K562 (cell line): ENCODE results near the gene OR10A2. TPM values are rescaled to one million over a fixed set of nuclear protein-coding genes. Genes with fewer than 3 reads are reported as not detected.

Experiments
- ATAC-seq: fragments of 200-7000 bp; cut with Tn5 transposase; 3 replicates; pipeline ENCODE4 v1.9.1; 2020; ENCODE audit warnings: moderate library complexity
- BruUV-seq: library from RNA; stranded (reverse); fragments of 400-500 nt; replicated peaks from 2 replicates; lab custom pipeline; 2021; lab: Mats Ljungman, UMichigan
- CTCF ChIA-PET: fragments of 300-600 bp; formaldehyde crosslinking; extraction: SDS; loops from one replicate; lab custom pipeline; 2021; ENCODE audit warnings: low intra/inter-chr PET ratio; lab: Yijun Ruan, JAX
- POLR2A ChIA-PET: fragments of 300-600, 350-650 bp; sonication (Branson Sonifier 250); formaldehyde crosslinking; extraction: SDS; loops from one replicate; lab custom pipeline; 2021; ENCODE audit warnings: antibody characterized with exemption, inconsistent platforms; lab: Yijun Ruan, JAX
- DNase-seq, 4 experiments: peaks; one replicate each; pipeline versions ENCODE4 v3.0.0 to v3.0.0-alpha.2; 2011 to 2018; ENCODE audit warnings: low spot score in 3 of 4, mixed read lengths in 3 of 4; ENCODE audit errors: extremely low read depth in 1 of 4
- FAIRE-seq: peaks from 2 replicates; lab custom pipeline; 2011; peaks lifted over from hg19 to GRCh38; lab: Jason Lieb, UNC
- H2AFZ ChIP-seq: 2 replicates; pipeline ENCODE4 v1.6.0; 2011; ENCODE audit warnings: low read depth, low read length, control low read depth, inconsistent platforms
- H3K27ac ChIP-seq: fragments of 200-600 bp; 3 replicates; pipeline ENCODE4 v1.8.0; 2011; ENCODE audit warnings: low read depth, mild to moderate bottlenecking, control low read depth, inconsistent platforms, low read length, moderate library complexity, mixed read lengths; ENCODE audit errors: extremely low read depth
- H3K27me3 ChIP-seq, 2 experiments: fragments of 300-600 bp in 1 of 2; 2 replicates in 1 of 2; 3 replicates in 1 of 2; pipeline versions ENCODE4 v1.6.0 to v1.8.0; 2011; ENCODE audit warnings: inconsistent platforms in 2 of 2, low read length in 2 of 2, mild to moderate bottlenecking in 1 of 2, mixed read lengths in 1 of 2, moderate library complexity in 1 of 2; ENCODE audit not compliant: control insufficient read depth in 2 of 2, insufficient read depth in 2 of 2
- H3K36me3 ChIP-seq: fragments of 300-600 bp; 3 replicates; pipeline ENCODE4 v1.8.0; 2011; ENCODE audit warnings: mild to moderate bottlenecking, low read length, inconsistent platforms; ENCODE audit not compliant: control insufficient read depth, insufficient read depth
- H3K4me1 ChIP-seq, 2 experiments: fragments of 200-600 bp in 1 of 2; replicated peaks in 1 of 2; 2 replicates in 1 of 2; 3 replicates in 1 of 2; pipeline versions ENCODE4 v1.5.1 to v1.8.0; 2011; ENCODE audit warnings: inconsistent platforms in 2 of 2, low read length in 2 of 2, mild to moderate bottlenecking in 1 of 2, mixed read lengths in 1 of 2, moderate library complexity in 1 of 2; ENCODE audit not compliant: control insufficient read depth in 2 of 2, insufficient read depth in 2 of 2
- H3K4me2 ChIP-seq: 2 replicates; pipeline ENCODE4 v1.6.1; 2011; ENCODE audit warnings: low read length, control low read depth, inconsistent platforms, mixed read lengths; ENCODE audit not compliant: insufficient read depth
- H3K4me3 ChIP-seq: fragments of 200-600 bp; sonication (generic), shearing (Covaris generic); 2 replicates; pipeline ENCODE4 v1.5.1; 2016; ENCODE audit warnings: control low read depth, inconsistent platforms
- H3K79me2 ChIP-seq: fragments of 200-600 bp; 3 replicates; pipeline ENCODE4 v1.8.0; 2011; ENCODE audit warnings: low read length, inconsistent platforms; ENCODE audit not compliant: control insufficient read depth, insufficient read depth
- H3K9ac ChIP-seq, 2 experiments: 2 replicates each; pipeline versions ENCODE4 v1.6.0 to v1.6.1; 2011; ENCODE audit warnings: low read depth in 2 of 2, low read length in 2 of 2, control low read depth in 1 of 2, inconsistent platforms in 1 of 2, mild to moderate bottlenecking in 1 of 2, mixed read lengths in 1 of 2; ENCODE audit not compliant: insufficient read depth in 1 of 2
- H3K9me1 ChIP-seq: one replicate; pipeline ENCODE4 v1.6.0; 2011; ENCODE audit warnings: inconsistent platforms, mild to moderate bottlenecking, low read length, moderate library complexity; ENCODE audit not compliant: control insufficient read depth, insufficient read depth
- H3K9me3 ChIP-seq: replicated peaks from 2 replicates; pipeline ENCODE4 v1.5.1; 2011; ENCODE audit warnings: low read depth, low read length, inconsistent platforms; ENCODE audit not compliant: control insufficient read depth, insufficient read depth
- H4K20me1 ChIP-seq: replicated peaks from 2 replicates; pipeline ENCODE4 v1.6.1; 2011; ENCODE audit warnings: low read length, inconsistent platforms, mixed read lengths; ENCODE audit not compliant: control insufficient read depth, insufficient read depth
- EWSR1 ChIP-seq: fragments of 450-650 bp; IDR thresholded peaks from 2 replicates; pipeline ENCODE4 v1.6.1; 2018; ENCODE audit warnings: borderline replicate concordance, mild to moderate bottlenecking, low read depth, moderate library complexity; ENCODE audit not compliant: partially characterized antibody
- KAT7 ChIP-seq: sonication (generic); formaldehyde crosslinking; IDR thresholded peaks from 2 replicates; pipeline ENCODE4 v1.8.0; 2022; ENCODE audit warnings: missing genetic modification reagents, mild to moderate bottlenecking, borderline replicate concordance
- NFYB ChIP-seq: IDR thresholded peaks from 2 replicates; pipeline ENCODE4 v1.6.1; 2011; ENCODE audit warnings: mild to moderate bottlenecking, moderate library complexity; ENCODE audit not compliant: insufficient read length; ENCODE audit errors: extremely low read depth
- SAFB ChIP-seq: fragments of 200-400 bp; formaldehyde crosslinking; IDR thresholded peaks from 2 replicates; pipeline ENCODE4 v1.6.1; 2017; ENCODE audit warnings: low read depth, low read length, borderline replicate concordance
- XRCC4 ChIP-seq: IDR thresholded peaks from one replicate; pipeline ENCODE4 v1.6.1; 2011; ENCODE audit not compliant: insufficient read depth, insufficient read length; ENCODE audit errors: extremely low read depth
- ZBTB12 ChIP-seq: fragments of 250-450 bp; sonication (Bioruptor Pico); IDR thresholded peaks from 2 replicates; pipeline ENCODE4 v1.4.0; 2020
- WGBS: fragments of 100-300 bp; shearing (Covaris generic); methylation state at CpG from one replicate; pipeline ENCODE4 v1.1.6; 2016; ENCODE audit warnings: low coverage, mixed read lengths; ENCODE audit not compliant: insufficient coverage; ENCODE audit errors: missing lambda C conversion rate; 5-methylcytosine and 5-hydroxymethylcytosine counted together
- in situ Hi-C: fragments of 300-500 bp; cut with MboI; formaldehyde crosslinking; loops from 4 replicates; pipeline ENCODE4 v1.15.0; 2018; ENCODE audit warnings: inconsistent platforms, mixed read lengths
- intact Hi-C: fragments of 100-400 bp; cut with micrococcal nuclease; formaldehyde crosslinking; loops from 2 replicates; pipeline ENCODE4 v1.14.2; 2022
- polyA plus RNA-seq, 8 experiments: library from polyadenylated mRNA; depleted of rRNA in 4 of 8; stranded (reverse) in 5 of 8; unstranded in 3 of 8; fragments of >200 nt; fragmentation: Nextera tagmentation in 2 of 8; fragmentation: Illumina TruSeq in 1 of 8; extraction: Ambion mirVana in 2 of 8; extraction: Trizol in 1 of 8; gene quantifications; 2 replicates each; pipeline versions ENCODE4 v1.2.1 to v1.2.3, GENCODE V29; 2011 to 2014; ENCODE audit warnings: inconsistent platforms in 1 of 8, missing spikeins in 1 of 8
- total RNA-seq, 7 experiments: library from RNA; depleted of rRNA in 6 of 7; stranded (reverse); fragments of >200 nt in 6 of 7; fragmentation: Illumina TruSeq in 2 of 7; extraction: Trizol in 2 of 7; gene quantifications; 2 replicates each; pipeline versions ENCODE4 v1.2.1 to v1.2.3, GENCODE V29; 2011 to 2021; ENCODE audit warnings: low replicate concordance in 1 of 7
- TF ChIP-seq, protein P1 (sequence below): fragments of 450-650 bp; formaldehyde crosslinking; conservative IDR thresholded peaks from 2 replicates; pipeline ENCODE4 v1.4.0; 2022; ENCODE audit warnings: mild to moderate bottlenecking, missing genetic modification characterization

Gene OR10A2
- total and polyA plus RNA-seq, 9 of the 15 experiments (the other 6 are each of a cell fraction or from before 2014, with no cell fraction given), result 0.10 TPM; not detected in 8

- Histone ChIP-seq H3K4me2 (no peak within 1 kb of the TSS), H3K27me3 (no peaks in the 10 kb centered on the region), H3K4me3 (no peak within 1 kb of the TSS), H3K4me1 (no peaks in the 10 kb centered on the region), H3K9me1 (no peaks in the 10 kb centered on the region), H2AFZ (no peak within 1 kb of the TSS), H3K9me3 (no peaks in the 10 kb centered on the region), H3K36me3 (no peaks in the 10 kb centered on the region), H3K79me2 (no peaks in the 10 kb centered on the region), H4K20me1 (no peaks in the 10 kb centered on the region), H3K27ac (no peak within 1 kb of the TSS), H3K9ac (no peak within 1 kb of the TSS)
- in situ Hi-C loops, result no loop called here
- POLR2A ChIA-PET, result no interaction called here
- BruUV-seq, result no TSS peak
- FAIRE-seq (no peak), ATAC-seq (no peak), DNase-seq (no peak)
- CTCF ChIA-PET, result no interaction called here
- intact Hi-C loops, result no loop called here
- WGBS, result 0% methylated on average over 3 of the region's 3 CpGs
- TF ChIP-seq NFYB (no peak), EWSR1 (no peak), ZBTB12 (CRISPR knock-in tag) (no peak), XRCC4 (no peak), KAT7 (CRISPR knock-in tag) (no peak), SAFB (no peak)
- TF ChIP-seq, protein P1, sequence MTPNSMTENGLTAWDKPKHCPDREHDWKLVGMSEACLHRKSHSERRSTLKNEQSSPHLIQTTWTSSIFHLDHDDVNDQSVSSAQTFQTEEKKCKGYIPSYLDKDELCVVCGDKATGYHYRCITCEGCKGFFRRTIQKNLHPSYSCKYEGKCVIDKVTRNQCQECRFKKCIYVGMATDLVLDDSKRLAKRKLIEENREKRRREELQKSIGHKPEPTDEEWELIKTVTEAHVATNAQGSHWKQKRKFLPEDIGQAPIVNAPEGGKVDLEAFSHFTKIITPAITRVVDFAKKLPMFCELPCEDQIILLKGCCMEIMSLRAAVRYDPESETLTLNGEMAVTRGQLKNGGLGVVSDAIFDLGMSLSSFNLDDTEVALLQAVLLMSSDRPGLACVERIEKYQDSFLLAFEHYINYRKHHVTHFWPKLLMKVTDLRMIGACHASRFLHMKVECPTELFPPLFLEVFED, result no peak
These were observed 17.5 kb upstream of the OR10A2 start, which contains the start of gene OR10A5 for GRCh38 chr11:6845383-6845782. Gene OR10A5, plus strand, starts transcription at chr11:6845683. Its CDS starts 0 bp downstream, at chr11:6845683.
